Measurements from ENCODE around the gene PDE4D.

PDE4D gene

DNA sequence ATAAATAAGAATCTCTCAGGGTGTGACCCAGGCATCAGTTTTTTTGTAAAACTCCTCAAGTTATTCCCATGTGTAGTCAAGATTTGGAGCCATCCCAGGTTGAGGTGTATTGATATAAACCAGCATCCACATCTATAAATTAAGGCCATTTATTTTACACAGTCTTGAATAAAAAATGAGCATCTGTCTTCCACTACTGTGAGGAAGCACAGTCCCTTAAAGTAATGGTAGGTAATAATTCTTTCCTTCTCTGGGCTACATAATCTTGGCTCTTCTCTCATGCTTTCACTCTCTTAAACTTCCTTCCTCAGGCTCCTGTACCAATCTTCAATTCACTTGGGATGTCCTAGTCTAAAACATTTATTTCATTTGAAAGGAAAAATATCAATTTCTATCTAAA is 110.3 kb downstream of the PDE4D start:
- no peak for DNase-seq (ENCODE audit: low spot score)

DNA sequence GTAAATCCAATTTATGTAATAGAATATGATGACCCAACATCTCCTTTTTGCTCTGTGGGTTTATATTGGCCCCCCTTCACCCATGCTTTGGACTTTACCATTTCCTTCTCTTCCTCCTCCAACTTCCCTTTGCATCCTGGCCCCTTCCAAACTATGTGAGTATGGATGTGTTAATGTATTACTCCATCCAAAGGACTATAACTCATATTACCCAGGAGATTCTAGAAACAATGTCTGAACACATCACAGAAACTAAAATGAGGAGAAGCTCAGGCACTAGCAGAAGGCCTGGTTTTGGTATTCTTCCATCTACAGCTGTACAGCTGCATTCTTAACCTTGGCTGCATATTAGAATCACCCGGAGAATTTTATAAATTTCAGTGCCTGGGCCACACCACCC is 110.7 kb downstream of the PDE4D start:
- no peak for DNase-seq (ENCODE audit: low spot score)
- TF ChIP-seq, protein P1, sequence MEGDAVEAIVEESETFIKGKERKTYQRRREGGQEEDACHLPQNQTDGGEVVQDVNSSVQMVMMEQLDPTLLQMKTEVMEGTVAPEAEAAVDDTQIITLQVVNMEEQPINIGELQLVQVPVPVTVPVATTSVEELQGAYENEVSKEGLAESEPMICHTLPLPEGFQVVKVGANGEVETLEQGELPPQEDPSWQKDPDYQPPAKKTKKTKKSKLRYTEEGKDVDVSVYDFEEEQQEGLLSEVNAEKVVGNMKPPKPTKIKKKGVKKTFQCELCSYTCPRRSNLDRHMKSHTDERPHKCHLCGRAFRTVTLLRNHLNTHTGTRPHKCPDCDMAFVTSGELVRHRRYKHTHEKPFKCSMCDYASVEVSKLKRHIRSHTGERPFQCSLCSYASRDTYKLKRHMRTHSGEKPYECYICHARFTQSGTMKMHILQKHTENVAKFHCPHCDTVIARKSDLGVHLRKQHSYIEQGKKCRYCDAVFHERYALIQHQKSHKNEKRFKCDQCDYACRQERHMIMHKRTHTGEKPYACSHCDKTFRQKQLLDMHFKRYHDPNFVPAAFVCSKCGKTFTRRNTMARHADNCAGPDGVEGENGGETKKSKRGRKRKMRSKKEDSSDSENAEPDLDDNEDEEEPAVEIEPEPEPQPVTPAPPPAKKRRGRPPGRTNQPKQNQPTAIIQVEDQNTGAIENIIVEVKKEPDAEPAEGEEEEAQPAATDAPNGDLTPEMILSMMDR (IDR thresholded peaks at IDR 0.05; ENCODE audit: extremely low read depth, missing control alignments): no peak

More for the DNA sequence above, 110.3 kb downstream of the PDE4D start:
- TF ChIP-seq, protein P1 (IDR thresholded peaks at IDR 0.05; ENCODE audit: extremely low read depth, missing control alignments): no peak

DNA sequence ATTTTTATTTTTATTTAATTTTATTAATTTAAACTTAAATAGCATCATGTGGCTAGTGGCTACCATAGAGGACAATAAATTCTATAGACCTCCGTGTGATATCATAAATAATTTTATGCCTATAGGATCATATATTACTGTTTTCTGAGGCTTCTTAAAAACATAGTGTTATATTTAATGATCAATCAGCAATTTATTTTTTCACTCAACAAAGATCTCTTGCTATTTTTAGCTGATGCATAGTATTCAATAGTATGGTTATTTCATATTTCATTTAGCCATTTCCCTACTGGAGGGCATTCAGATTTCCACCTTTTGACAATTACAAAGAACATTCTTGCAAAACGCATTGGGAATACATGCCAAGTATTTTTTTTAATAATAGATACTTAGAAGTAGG is 114.1 kb downstream of the PDE4D start:
- DNase-seq (ENCODE audit: low spot score): no peak
- TF ChIP-seq, protein P1 (IDR thresholded peaks at IDR 0.05; ENCODE audit: extremely low read depth, missing control alignments): no peak

DNA sequence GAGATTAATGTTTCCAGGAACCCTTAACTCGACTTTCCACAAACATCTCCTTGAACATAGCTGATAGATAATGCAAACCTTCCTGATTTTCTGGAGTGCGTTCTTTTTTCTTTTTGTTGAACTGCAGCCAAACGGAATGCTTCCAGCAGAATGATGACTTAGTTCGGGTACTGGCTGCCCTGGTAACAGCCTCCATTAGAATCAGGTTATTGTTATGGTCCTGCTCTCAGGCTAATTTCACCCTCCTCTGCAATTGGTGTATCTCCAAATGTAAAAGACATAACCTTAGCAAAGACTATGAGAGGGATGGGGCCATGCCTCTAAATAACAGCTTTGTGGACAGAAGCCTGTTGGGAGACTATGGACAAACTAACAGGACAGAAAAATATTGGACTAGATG is 116.5 kb downstream of the PDE4D start:
- TF ChIP-seq, protein P1 (IDR thresholded peaks at IDR 0.05; ENCODE audit: extremely low read depth, missing control alignments): no peak
- DNase-seq (ENCODE audit: low spot score): no peak

DNA sequence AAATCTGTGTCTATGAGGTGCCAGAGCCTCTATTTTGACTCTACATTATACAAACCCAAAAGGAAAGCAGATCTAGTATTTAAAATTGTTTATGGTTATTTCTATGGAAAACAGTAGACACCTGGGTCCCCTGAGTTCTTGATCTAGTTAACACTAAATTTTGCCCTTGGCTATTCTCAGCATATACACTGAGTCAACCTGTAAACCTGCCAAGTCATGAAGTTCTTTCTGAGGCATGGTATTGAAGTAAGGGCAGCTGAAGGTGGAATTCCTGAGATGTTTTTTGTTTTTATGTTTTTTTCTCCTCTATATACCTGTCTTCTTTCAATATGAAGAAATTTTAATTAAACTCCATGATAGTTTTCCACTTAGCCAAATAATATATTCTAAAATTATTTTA is 120.2 kb downstream of the PDE4D start:
- TF ChIP-seq, protein P1 (IDR thresholded peaks at IDR 0.05; ENCODE audit: extremely low read depth, missing control alignments): no peak
- DNase-seq (ENCODE audit: low spot score): no peak

DNA sequence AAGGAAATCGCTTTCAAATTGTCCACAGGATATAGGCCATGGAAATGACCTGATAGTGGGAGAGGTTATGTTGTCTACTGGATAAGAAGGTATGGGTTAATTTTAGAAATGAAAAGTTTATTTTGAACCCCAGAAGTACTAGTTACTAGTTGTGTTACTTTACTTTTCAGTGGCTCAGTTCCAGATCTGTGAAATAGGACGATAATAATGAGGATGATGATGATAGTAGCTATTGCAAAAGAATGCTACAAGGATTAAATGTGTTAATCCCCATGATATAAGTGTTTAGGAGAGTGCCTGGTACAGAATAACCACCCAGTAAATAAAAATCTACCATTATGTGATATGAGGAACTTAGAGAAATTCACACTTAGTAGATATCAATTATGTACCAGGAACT is 120.8 kb downstream of the PDE4D start:
- TF ChIP-seq, protein P1 (IDR thresholded peaks at IDR 0.05; ENCODE audit: extremely low read depth, missing control alignments): no peak
- no peak for DNase-seq (ENCODE audit: low spot score)

DNA sequence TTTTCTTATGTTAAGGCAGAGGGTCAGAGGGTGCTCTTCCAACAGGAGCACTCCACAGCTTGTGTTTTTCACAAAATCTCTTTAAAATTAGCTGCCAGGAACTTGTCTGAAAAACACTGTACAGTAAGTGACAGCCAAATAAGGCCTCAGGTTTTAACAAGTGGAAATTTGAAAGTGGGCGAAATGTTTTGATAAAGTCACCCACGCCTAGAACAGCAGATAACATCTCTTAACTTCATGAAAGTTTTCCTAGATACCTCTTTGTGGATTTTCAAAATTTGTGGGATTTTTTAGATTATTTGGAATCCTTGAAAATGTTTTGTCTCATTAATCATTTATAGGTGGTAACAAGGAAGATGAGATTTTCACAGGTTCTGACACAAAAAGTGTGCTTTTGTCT is 121.3 kb downstream of the PDE4D start:
- TF ChIP-seq, protein P1 (IDR thresholded peaks at IDR 0.05; ENCODE audit: extremely low read depth, missing control alignments): no peak

More for the DNA sequence above, 121.3 kb downstream of the PDE4D start:
- DNase-seq (ENCODE audit: low spot score): no peak

All from GM20000 (cell line).